Body of pancreas (tissue), 4 donors: ENCODE results near the gene DNAH1. TPM values are rescaled to one million over a fixed set of nuclear protein-coding genes. Genes with fewer than 3 reads are reported as not detected.

Source experiments
- ATAC-seq: fragments of 150-250 bp; one replicate; pipeline ENCODE4 v1.9.1; 2016
- DNase-seq, 4 donors: peaks; one replicate each; pipeline ENCODE4 v3.0.0-alpha.2; 2019
- H3K27ac ChIP-seq, 4 donors: fragments of 200-600 bp; sonication (generic); 1 replicate in 3 of 4; 2 replicates in 1 of 4; pipeline versions ENCODE4 v1.5.1 to v1.6.1; 2016 to 2019; ENCODE audit warnings: mild to moderate bottlenecking in 1 of 4, mixed read lengths in 1 of 4, moderate library complexity in 1 of 4
- H3K27me3 ChIP-seq, 2 donors: fragments of 200-600 bp; sonication (generic); one replicate each; pipeline ENCODE4 v1.6.0; 2016; ENCODE audit warnings: mild to moderate bottlenecking in 1 of 2
- H3K36me3 ChIP-seq, 2 donors: fragments of 200-600 bp; sonication (generic); replicated peaks in 1 of 2; 2 replicates each; pipeline ENCODE4 v1.5.1; 2016; ENCODE audit warnings: low read depth in 2 of 2; ENCODE audit not compliant: insufficient read depth in 1 of 2
- H3K4me1 ChIP-seq: fragments of 200-600 bp; sonication (generic); one replicate; pipeline ENCODE4 v1.6.0; 2016
- H3K4me3 ChIP-seq, 2 donors: fragments of 200-600 bp; sonication (generic); 1 replicate in 1 of 2; 2 replicates in 1 of 2; pipeline ENCODE4 v1.5.1; 2016 to 2019
- H3K9me3 ChIP-seq, 3 donors: fragments of 200-600 bp; sonication (generic); 1 replicate in 2 of 3; 2 replicates in 1 of 3; pipeline ENCODE4 v1.5.1; 2016
- POLR2A ChIP-seq, 3 donors: fragments of 450-650 bp; IDR thresholded peaks; one replicate each; pipeline ENCODE4 v1.6.1; 2016; ENCODE audit warnings: antibody characterized with exemption in 3 of 3, mild to moderate bottlenecking in 2 of 3
- WGBS, 2 donors: methylation state at CpG; one replicate each; pipeline ENCODE4 v1.1.5; 2017; 5-methylcytosine and 5-hydroxymethylcytosine counted together
- intact Hi-C: fragments of 100-400 bp; cut with DNase I; formaldehyde crosslinking; loops from one replicate; pipeline ENCODE4 v1.15.1; 2023
- total RNA-seq, 2 donors: library from RNA; depleted of rRNA; stranded (reverse); fragments of >200 nt; gene quantifications; one replicate each; pipeline ENCODE4 v1.1.0, GENCODE V29; 2016
- TF ChIP-seq, protein P1 (sequence below), 7 experiments: fragments of 450-650 bp in 4 of 7; fragments of 200-600 bp in 3 of 7; sonication (generic) in 3 of 7; IDR thresholded peaks; one replicate each; pipeline ENCODE4 v1.5.1; 2016 to 2019; ENCODE audit warnings: antibody characterized with exemption in 7 of 7

DNAH1 gene
- total RNA-seq, 2 donors from 2014 or later: 6.0 to 14.8 TPM

DNA sequence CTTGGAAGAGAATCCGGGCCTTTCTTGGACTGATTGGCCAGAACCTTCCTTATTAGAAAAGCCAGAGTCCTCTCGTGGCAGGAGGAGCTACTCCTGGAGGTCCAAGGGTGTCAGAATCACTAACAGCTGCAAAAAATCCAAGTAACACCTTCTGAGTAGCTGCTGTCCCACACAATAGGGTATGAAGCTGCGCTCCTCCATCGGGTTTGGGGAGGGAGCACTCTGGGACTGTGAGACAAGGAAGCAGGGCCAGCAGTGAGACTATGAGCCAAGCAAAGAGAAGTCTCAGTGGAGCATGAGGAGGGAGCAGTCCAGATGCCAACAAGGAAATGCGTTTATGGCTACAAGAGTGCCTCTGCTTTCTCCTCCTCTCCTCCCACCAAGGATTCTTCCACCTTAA is 107.1 kb downstream of the DNAH1 start:
- no peaks in the 10 kb centered on the region for H3K4me1 ChIP-seq
- no peaks in the 10 kb centered on the region for H3K9me3 ChIP-seq
- no peak for ATAC-seq
- 61 to 63% methylated on average over 5 of the region's 5 CpGs for WGBS, 2 donors
- TF ChIP-seq, protein P1, sequence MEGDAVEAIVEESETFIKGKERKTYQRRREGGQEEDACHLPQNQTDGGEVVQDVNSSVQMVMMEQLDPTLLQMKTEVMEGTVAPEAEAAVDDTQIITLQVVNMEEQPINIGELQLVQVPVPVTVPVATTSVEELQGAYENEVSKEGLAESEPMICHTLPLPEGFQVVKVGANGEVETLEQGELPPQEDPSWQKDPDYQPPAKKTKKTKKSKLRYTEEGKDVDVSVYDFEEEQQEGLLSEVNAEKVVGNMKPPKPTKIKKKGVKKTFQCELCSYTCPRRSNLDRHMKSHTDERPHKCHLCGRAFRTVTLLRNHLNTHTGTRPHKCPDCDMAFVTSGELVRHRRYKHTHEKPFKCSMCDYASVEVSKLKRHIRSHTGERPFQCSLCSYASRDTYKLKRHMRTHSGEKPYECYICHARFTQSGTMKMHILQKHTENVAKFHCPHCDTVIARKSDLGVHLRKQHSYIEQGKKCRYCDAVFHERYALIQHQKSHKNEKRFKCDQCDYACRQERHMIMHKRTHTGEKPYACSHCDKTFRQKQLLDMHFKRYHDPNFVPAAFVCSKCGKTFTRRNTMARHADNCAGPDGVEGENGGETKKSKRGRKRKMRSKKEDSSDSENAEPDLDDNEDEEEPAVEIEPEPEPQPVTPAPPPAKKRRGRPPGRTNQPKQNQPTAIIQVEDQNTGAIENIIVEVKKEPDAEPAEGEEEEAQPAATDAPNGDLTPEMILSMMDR (IDR thresholded peaks at IDR 0.05): no peak
- TF ChIP-seq POLR2A (IDR thresholded peaks at IDR 0.05): no peak
- no peaks in the 10 kb centered on the region for H3K27me3 ChIP-seq
- H3K27ac ChIP-seq: no peak overlapping the region
- H3K36me3 ChIP-seq: no peaks in the 10 kb centered on the region
- no peak overlapping the region for H3K4me3 ChIP-seq
- intact Hi-C loops: no loop called here
- peak in 1 of 4 donors; percentile 2 for DNase-seq

DNA sequence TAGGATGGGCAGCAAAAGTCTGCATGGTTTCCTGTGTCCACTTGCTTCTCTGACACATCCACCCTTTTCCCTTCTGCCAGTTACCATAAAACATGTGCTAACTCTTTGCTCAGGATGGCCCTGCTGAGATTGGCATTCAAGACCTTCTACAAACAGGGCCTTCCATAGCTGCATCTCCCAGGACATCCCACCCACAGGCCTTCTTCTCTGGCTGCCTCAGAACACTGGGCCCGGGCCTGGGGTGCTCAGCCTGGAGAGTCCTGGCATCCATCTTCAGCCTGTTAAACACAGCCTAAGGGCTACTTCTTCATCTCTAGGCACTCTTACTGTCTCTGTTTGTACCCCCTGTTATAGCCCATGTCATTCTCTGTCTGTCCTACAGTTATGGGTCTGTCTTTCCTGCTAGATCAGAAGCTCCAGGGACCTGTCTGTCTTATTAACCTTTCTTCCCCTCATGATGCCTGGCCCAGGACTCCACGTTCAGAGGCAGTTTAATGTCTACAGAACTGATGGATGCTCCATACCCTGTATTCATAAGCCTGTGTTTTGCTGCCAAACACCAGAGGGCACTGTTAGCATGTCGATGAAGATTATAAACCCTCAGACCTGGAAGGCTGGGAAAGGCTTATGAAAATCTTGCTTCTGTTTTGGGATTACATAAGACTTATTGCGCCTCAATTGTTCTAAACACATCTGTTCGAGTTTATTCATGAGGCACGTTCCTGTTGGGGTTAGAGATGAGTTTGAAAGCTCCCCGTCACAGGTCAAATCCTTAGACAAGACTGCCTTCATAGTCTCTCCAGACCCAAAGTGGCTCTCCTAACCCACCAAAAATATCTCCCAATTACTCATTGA is 112.3 kb downstream of the DNAH1 start:
- TF ChIP-seq, protein P1 (IDR thresholded peaks at IDR 0.05): peak; percentile 47 to 87 (median 72)
- no peak for TF ChIP-seq POLR2A (IDR thresholded peaks at IDR 0.05)
- DNase-seq (peak; percentile 66 to 85 (median 77)), ATAC-seq (peak; percentile 89)
- Histone ChIP-seq H3K4me1 (peaks cover 4% of the 10 kb centered on the region), H3K9me3 (no peaks in the 10 kb centered on the region), H3K27ac (no peak overlapping the region), H3K27me3 (no peaks in the 10 kb centered on the region), H3K4me3 (no peak overlapping the region), H3K36me3 (no peaks in the 10 kb centered on the region)
- intact Hi-C loops: no loop called here
- 6 to 9% methylated on average over 7 of the region's 7 CpGs for WGBS, 2 donors

DNA sequence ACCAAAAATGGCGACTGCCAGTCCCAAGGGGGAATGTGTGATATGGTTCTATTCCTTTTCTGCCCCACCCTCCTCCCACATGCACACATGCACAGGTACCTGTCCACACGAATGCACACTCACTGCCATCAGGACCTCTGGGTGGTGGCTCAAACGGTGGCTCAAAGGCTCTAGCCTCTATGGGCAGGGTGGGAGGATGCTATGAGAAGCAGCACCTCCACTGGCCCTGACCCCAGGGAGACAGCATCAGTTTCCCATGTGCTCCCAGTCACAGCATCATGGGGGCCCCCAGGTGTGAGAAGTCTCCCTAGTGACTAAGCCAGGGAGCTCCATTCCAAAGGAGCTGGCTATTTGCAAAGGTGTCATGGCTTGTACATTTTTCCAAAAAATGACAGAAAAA is 112.9 kb downstream of the DNAH1 start:
- TF ChIP-seq POLR2A (IDR thresholded peaks at IDR 0.05): no peak
- TF ChIP-seq, protein P1 (IDR thresholded peaks at IDR 0.05): no peak
- intact Hi-C loops: no loop called here
- no peak overlapping the region for H3K4me3 ChIP-seq
- no peaks in the 10 kb centered on the region for H3K9me3 ChIP-seq
- H3K36me3 ChIP-seq: no peaks in the 10 kb centered on the region
- no peak overlapping the region for H3K27ac ChIP-seq
- WGBS, 2 donors: 30 to 39% methylated on average over 2 to 3 of the region's 3 CpGs
- peak in 1 of 4 donors; percentile 8 for DNase-seq
- ATAC-seq: no peak
- H3K4me1 ChIP-seq: peaks cover 4% of the 10 kb centered on the region
- no peaks in the 10 kb centered on the region for H3K27me3 ChIP-seq

DNA sequence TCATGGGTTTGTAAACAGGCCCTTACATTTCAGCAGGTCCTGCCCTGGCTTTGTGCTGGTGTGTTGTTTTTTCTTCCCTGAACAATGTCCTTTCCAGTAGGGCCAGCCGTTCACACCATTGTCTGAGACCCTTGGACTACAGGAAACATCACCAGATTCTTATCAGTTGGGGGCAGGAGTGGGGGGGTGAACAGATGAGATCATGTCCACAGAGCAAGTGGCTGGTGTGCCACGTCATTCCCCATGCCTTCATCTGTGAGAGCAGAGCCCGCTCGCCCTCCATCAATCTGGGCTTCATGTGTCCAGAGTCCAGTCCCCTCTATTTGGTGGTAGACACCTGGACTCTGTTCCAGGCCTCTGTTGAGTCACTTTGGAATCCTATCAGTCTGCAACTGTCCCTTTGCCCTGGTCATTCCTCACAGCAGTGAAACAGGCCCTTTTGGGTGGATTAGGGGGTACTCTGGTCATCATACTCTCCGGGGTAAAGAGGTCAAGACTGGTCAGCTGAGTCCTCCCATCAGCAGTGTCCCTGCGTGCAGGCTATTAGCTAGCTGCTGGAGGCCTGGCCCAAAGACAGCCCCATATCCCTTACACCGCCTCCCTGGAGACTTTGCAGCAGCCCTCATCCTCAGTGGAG is 113.8 kb downstream of the DNAH1 start:
- Histone ChIP-seq H3K27me3 (no peaks in the 10 kb centered on the region), H3K27ac (no peak overlapping the region), H3K4me3 (no peak overlapping the region), H3K4me1 (peaks cover 4% of the 10 kb centered on the region), H3K36me3 (no peaks in the 10 kb centered on the region), H3K9me3 (no peaks in the 10 kb centered on the region)
- intact Hi-C loops: no loop called here
- 74 to 80% methylated on average over 7 of the region's 7 CpGs for WGBS, 2 donors
- DNase-seq: peak in 1 of 4 donors; percentile 11
- ATAC-seq: no peak
- TF ChIP-seq, protein P1 (IDR thresholded peaks at IDR 0.05): no peak
